Mesothelial cell of epicardium (in vitro differentiated cells): ENCODE results near the gene HHIP. TPM values are rescaled to one million over a fixed set of nuclear protein-coding genes. Genes with fewer than 3 reads are reported as not detected.

Source experiments
- DNase-seq, 2 experiments: peaks; one replicate each; pipeline ENCODE4 v3.0.0; 2021; ENCODE audit warnings: low spot score in 2 of 2; ENCODE audit not compliant: unreplicated experiment in 2 of 2
- H3K27ac Mint-ChIP-seq: 2 replicates; pipeline ENCODE4 v1.8.0; 2021; ENCODE audit warnings: mixed read lengths
- H3K27me3 Mint-ChIP-seq: 2 replicates; pipeline ENCODE4 v1.8.0; 2021; ENCODE audit warnings: low read depth, mixed read lengths
- H3K36me3 Mint-ChIP-seq: 2 replicates; pipeline ENCODE4 v1.8.0; 2021; ENCODE audit warnings: mixed read lengths
- H3K4me1 Mint-ChIP-seq: 2 replicates; pipeline ENCODE4 v1.8.0; 2021; ENCODE audit warnings: mixed read lengths
- H3K4me3 Mint-ChIP-seq: 2 replicates; pipeline ENCODE4 v1.8.0; 2021; ENCODE audit warnings: mild to moderate bottlenecking, moderate library complexity, mixed read lengths
- H3K9me3 Mint-ChIP-seq: 2 replicates; pipeline ENCODE4 v1.8.0; 2021; ENCODE audit warnings: mixed read lengths
- CTCF ChIP-seq: fragments of 200-600 bp; sonication (generic); IDR thresholded peaks from one replicate; pipeline ENCODE4 v1.5.0; 2021; ENCODE audit warnings: antibody characterized with exemption; ENCODE audit not compliant: unreplicated experiment
- total RNA-seq: library from RNA; stranded (reverse); gene quantifications from 3 replicates; pipeline ENCODE4 v1.2.1, GENCODE V29; 2021

Gene HHIP
- total RNA-seq, 1 donor from 2014 or later: 4.0 TPM

GRCh38 chr4:144685911-144686310, 40.0 kb downstream of the HHIP start:
- H3K9me3 Mint-ChIP-seq: no peaks in the 10 kb centered on the region
- TF ChIP-seq CTCF: no peak
- no peaks in the 10 kb centered on the region for H3K27me3 Mint-ChIP-seq
- H3K27ac Mint-ChIP-seq: no peak overlapping the region
- no peaks in the 10 kb centered on the region for H3K36me3 Mint-ChIP-seq
- no peak for DNase-seq
- H3K4me1 Mint-ChIP-seq: peaks cover 37% of the 10 kb centered on the region
- H3K4me3 Mint-ChIP-seq: no peak overlapping the region

- Mint-ChIP-seq H3K9me3 (no peaks in the 10 kb centered on the region), H3K27ac (peak overlapping the region; percentile 12), H3K36me3 (no peaks in the 10 kb centered on the region), H3K4me3 (no peak overlapping the region), H3K27me3 (no peaks in the 10 kb centered on the region), H3K4me1 (peaks cover 35% of the 10 kb centered on the region)
- TF ChIP-seq CTCF: no peak
- no peak for DNase-seq
Observed at GRCh38 chr4:144686921-144687320, 41.0 kb downstream of the HHIP start.

- Mint-ChIP-seq H3K36me3 (no peaks in the 10 kb centered on the region), H3K27me3 (no peaks in the 10 kb centered on the region), H3K4me1 (peaks cover 29% of the 10 kb centered on the region), H3K9me3 (no peaks in the 10 kb centered on the region), H3K4me3 (no peak overlapping the region), H3K27ac (no peak overlapping the region)
- no peak for DNase-seq
- TF ChIP-seq CTCF: no peak
Observed at GRCh38 chr4:144687466-144687865, 41.5 kb downstream of the HHIP start.

- Mint-ChIP-seq H3K27ac (no peak overlapping the region), H3K9me3 (no peaks in the 10 kb centered on the region)
Observed at GRCh38 chr4:144688035-144688569, 42.1 kb downstream of the HHIP start.

GRCh38 chr4:144689125-144689524, 43.2 kb downstream of the HHIP start:
- Mint-ChIP-seq H3K4me3 (no peak overlapping the region), H3K27ac (no peak overlapping the region), H3K4me1 (peaks cover 28% of the 10 kb centered on the region), H3K27me3 (no peaks in the 10 kb centered on the region), H3K36me3 (no peaks in the 10 kb centered on the region), H3K9me3 (no peaks in the 10 kb centered on the region)
- DNase-seq: no peak
- TF ChIP-seq CTCF: no peak

More at GRCh38 chr4:144688035-144688569, 42.1 kb downstream of the HHIP start:
- no peak for TF ChIP-seq CTCF
- no peaks in the 10 kb centered on the region for H3K27me3 Mint-ChIP-seq
- DNase-seq: no peak
- no peaks in the 10 kb centered on the region for H3K36me3 Mint-ChIP-seq
- H3K4me1 Mint-ChIP-seq: peaks cover 28% of the 10 kb centered on the region
- H3K4me3 Mint-ChIP-seq: no peak overlapping the region

GRCh38 chr4:144695721-144696120, 49.8 kb downstream of the HHIP start:
- DNase-seq: no peak
- no peaks in the 10 kb centered on the region for H3K27me3 Mint-ChIP-seq
- no peak overlapping the region for H3K4me3 Mint-ChIP-seq
- H3K4me1 Mint-ChIP-seq: peaks cover 13% of the 10 kb centered on the region
- no peak overlapping the region for H3K27ac Mint-ChIP-seq
- peaks cover 4% of the 10 kb centered on the region for H3K9me3 Mint-ChIP-seq
- no peaks in the 10 kb centered on the region for H3K36me3 Mint-ChIP-seq
- TF ChIP-seq CTCF: no peak
